GM19397 (cell line): ENCODE data around the gene TTLL10.

ENCODE experiments used
- ATAC-seq: cut with Tn5 transposase; IDR thresholded peaks from one replicate; pipeline ENCODE4 v1.9.1; 2021; ENCODE audit warnings: mild to moderate bottlenecking, moderate library complexity; ENCODE audit not compliant: unreplicated experiment

The TTLL10 gene

GRCh38 chr1:1203561-1204424, 30.1 kb downstream of the TTLL10 start:
- ATAC-seq = no peak

GRCh38 chr1:1204425-1204920, 30.8 kb downstream of the TTLL10 start:
- ATAC-seq = no peak

- no peak for ATAC-seq
Measured at GRCh38 chr1:1204998-1205768, 31.5 kb downstream of the TTLL10 start.

GRCh38 chr1:1205769-1206375, 32.2 kb downstream of the TTLL10 start:
- no peak for ATAC-seq

GRCh38 chr1:1206376-1206965, 32.8 kb downstream of the TTLL10 start, which contains the start of gene TNFRSF18:
Gene TNFRSF18 (minus strand): TSS chr1:1206592. CDS start chr1:1206571, 21 bp downstream.
- ATAC-seq = no peak

- ATAC-seq = no peak
Measured at GRCh38 chr1:1206966-1207531, 33.4 kb downstream of the TTLL10 start.

GRCh38 chr1:1207571-1207892, 33.9 kb downstream of the TTLL10 start:
- ATAC-seq = no peak

GRCh38 chr1:1208713-1209433, 35.2 kb downstream of the TTLL10 start:
- ATAC-seq = no peak

GRCh38 chr1:1210726-1211540, 37.3 kb downstream of the TTLL10 start:
- ATAC-seq = no peak

GRCh38 chr1:1211541-1212441, 38.1 kb downstream of the TTLL10 start:
- no peak for ATAC-seq

- ATAC-seq = no peak
Measured at GRCh38 chr1:1212780-1213344, 39.2 kb downstream of the TTLL10 start.

- ATAC-seq = no peak
Measured at GRCh38 chr1:1213345-1214265, 39.9 kb downstream of the TTLL10 start, which contains the start of gene TNFRSF4. Gene TNFRSF4 (minus strand): TSS chr1:1214153. CDS start chr1:1214127, 26 bp downstream.

GRCh38 chr1:1215080-1215676, 41.5 kb downstream of the TTLL10 start:
- no peak for ATAC-seq

- ATAC-seq = no peak
Measured at GRCh38 chr1:1215881-1216605, 42.4 kb downstream of the TTLL10 start.

- no peak for ATAC-seq
Measured at GRCh38 chr1:1216770-1217620, 43.3 kb downstream of the TTLL10 start.
